ENCODE measurements around the gene POFUT1.

POFUT1 gene

DNA sequence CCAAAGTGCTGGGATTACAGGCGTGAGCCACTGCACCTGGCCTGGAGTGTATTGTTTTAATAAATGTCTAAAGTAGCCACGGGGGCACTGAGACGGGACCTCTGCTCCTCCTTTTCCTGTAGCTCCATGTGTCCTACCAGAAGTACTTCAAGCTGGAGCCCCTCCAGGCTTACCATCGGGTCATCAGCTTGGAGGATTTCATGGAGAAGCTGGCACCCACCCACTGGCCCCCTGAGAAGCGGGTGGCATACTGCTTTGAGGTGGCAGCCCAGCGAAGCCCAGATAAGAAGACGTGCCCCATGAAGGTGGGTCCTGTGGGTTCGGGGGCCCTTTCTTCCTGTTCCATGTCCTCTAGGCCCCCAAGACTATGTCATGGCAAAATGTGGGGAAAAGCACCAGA lies 7.5 kb downstream of the POFUT1 start:
- Histone ChIP-seq H3K27ac (no peak overlapping the region), H3K79me2 (no peaks in the 10 kb centered on the region), H3K4me2 (ENCODE audit: low read length) (no peak overlapping the region), H3K4me3 (ENCODE audit: low read depth, low read length) (no peak overlapping the region), H3K27me3 (ENCODE audit: control insufficient read depth, insufficient read depth, low read length) (no peaks in the 10 kb centered on the region), H3K36me3 (ENCODE audit: control insufficient read depth, insufficient read depth, low read length) (no peaks in the 10 kb centered on the region), H3K9me3 (ENCODE audit: control insufficient read depth, low read length) (no peaks in the 10 kb centered on the region), H2AFZ (no peak overlapping the region), H3K4me1 (peaks cover 22% of the 10 kb centered on the region), H3K9ac (no peak overlapping the region)
- TF ChIP-seq, protein P1, sequence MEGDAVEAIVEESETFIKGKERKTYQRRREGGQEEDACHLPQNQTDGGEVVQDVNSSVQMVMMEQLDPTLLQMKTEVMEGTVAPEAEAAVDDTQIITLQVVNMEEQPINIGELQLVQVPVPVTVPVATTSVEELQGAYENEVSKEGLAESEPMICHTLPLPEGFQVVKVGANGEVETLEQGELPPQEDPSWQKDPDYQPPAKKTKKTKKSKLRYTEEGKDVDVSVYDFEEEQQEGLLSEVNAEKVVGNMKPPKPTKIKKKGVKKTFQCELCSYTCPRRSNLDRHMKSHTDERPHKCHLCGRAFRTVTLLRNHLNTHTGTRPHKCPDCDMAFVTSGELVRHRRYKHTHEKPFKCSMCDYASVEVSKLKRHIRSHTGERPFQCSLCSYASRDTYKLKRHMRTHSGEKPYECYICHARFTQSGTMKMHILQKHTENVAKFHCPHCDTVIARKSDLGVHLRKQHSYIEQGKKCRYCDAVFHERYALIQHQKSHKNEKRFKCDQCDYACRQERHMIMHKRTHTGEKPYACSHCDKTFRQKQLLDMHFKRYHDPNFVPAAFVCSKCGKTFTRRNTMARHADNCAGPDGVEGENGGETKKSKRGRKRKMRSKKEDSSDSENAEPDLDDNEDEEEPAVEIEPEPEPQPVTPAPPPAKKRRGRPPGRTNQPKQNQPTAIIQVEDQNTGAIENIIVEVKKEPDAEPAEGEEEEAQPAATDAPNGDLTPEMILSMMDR (IDR thresholded peaks at IDR 0.05), result no peak

DNA sequence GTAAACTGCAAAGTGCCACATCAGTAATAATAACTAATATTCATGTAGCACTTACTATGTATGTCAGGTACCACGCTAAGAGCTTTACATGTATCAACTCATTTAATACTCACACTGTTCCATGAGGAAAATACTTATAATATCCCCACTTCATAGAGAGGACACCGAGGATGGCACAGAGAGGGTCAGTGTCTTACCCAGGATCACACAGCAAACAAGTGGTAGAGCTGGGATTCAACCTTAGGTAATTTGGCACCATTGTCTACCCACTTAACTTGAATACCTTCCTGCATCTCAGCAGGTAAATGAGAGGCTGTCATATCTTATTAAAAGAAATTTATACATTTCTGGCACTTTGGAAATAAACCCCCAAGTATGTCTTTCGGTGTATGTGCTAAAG lies 8.0 kb downstream of the POFUT1 start:
- Histone ChIP-seq H3K79me2 (no peaks in the 10 kb centered on the region), H3K9ac (no peak overlapping the region), H3K4me1 (peaks cover 22% of the 10 kb centered on the region), H3K36me3 (ENCODE audit: control insufficient read depth, insufficient read depth, low read length) (no peaks in the 10 kb centered on the region), H3K27ac (no peak overlapping the region), H3K4me2 (ENCODE audit: low read length) (no peak overlapping the region), H3K9me3 (ENCODE audit: control insufficient read depth, low read length) (no peaks in the 10 kb centered on the region), H3K4me3 (ENCODE audit: low read depth, low read length) (no peak overlapping the region), H3K27me3 (ENCODE audit: control insufficient read depth, insufficient read depth, low read length) (no peaks in the 10 kb centered on the region), H2AFZ (no peak overlapping the region)
- TF ChIP-seq, protein P1 (IDR thresholded peaks at IDR 0.05), result no peak

DNA sequence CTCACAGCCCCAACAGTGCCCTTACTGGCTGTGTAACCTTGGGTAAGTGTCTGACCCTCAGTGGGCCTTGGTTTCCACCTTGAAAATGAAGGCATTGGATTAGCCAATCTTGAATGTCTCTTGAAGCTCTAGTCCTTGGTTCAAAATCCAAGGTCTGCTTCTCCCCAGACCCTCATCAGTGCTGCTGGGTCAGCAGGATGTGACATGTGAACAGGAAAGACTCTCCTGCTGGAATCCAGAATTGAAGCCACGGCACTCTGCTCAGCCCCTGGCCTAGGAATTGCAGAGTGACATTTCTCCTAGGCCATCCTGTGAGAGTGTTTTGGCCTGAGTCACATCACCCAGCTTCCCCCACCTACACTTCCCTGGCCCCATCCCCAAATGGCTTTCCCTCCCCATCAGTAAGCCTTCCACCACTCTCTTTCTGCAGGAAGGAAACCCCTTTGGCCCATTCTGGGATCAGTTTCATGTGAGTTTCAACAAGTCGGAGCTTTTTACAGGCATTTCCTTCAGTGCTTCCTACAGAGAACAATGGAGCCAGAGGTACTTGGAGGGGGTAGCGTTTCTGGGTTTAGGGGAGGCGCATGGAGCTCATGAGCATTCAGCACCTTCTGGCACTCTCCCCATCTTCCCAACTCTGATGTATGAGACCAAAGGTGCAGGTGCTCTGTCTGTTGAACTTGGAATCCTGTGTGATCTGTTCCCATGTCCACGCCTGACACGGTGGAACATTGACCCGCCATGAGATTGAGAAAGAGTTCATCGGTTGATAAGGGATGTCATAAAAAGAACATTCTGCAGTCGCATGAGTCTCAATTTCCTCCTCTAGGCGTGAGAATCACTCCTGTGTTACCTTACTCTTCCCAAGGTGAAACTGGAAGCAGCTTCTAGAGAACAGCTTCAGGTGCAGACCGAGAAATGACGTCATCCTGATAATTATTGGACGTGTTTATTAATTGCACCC lies 8.8 kb downstream of the POFUT1 start:
- H3K4me3 ChIP-seq (ENCODE audit: low read depth, low read length), result no peak overlapping the region
- TF ChIP-seq, protein P1 (IDR thresholded peaks at IDR 0.05), result no peak
- H3K27ac ChIP-seq, result peak overlapping the region; percentile 59
- no peaks in the 10 kb centered on the region for H3K9me3 ChIP-seq (ENCODE audit: control insufficient read depth, low read length)
- peaks cover 22% of the 10 kb centered on the region for H3K4me1 ChIP-seq
- no peak overlapping the region for H3K9ac ChIP-seq
- H3K36me3 ChIP-seq (ENCODE audit: control insufficient read depth, insufficient read depth, low read length), result no peaks in the 10 kb centered on the region
- no peak overlapping the region for H2AFZ ChIP-seq
- no peaks in the 10 kb centered on the region for H3K27me3 ChIP-seq (ENCODE audit: control insufficient read depth, insufficient read depth, low read length)
- H3K4me2 ChIP-seq (ENCODE audit: low read length), result peak overlapping the region; percentile 46
- no peaks in the 10 kb centered on the region for H3K79me2 ChIP-seq

DNA sequence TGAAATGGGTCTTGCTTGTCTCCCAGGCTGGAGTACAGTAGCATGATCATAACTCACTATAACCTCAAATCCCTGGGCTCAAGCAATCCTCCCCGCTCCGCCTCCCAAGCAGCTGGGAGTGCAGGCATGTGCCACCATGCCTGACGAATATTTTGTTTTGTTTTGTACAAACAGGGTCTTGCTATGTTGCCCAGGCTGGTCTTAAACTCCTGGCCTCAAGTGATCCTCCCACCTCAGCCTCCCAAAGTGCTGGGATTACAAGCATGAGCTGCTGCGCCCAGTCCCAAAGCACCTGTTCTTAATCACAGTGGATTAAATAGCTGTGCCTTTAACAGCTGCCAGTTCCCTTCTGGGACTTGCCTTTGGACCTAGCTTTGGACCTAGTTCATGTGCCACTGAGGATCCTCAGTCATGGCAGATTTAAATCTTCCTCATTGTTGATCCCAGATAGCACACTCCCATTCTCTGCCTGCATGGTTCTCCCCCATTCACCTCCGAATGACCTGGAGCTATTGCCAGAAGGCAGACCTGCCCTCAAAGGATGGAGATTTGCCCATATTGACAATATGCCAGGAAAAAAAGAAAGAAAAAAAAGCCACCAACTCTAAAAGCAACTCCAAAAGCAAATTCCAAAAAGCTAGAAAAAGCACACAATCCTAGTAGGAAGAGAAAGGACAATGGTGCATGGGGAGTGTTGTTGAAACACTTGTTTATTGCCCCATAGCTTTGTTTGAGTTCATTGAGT lies 10.6 kb downstream of the POFUT1 start:
- Histone ChIP-seq H3K4me1 (peaks cover 22% of the 10 kb centered on the region), H3K4me3 (ENCODE audit: low read depth, low read length) (no peak overlapping the region), H3K4me2 (ENCODE audit: low read length) (no peak overlapping the region), H3K9me3 (ENCODE audit: control insufficient read depth, low read length) (no peaks in the 10 kb centered on the region), H3K36me3 (ENCODE audit: control insufficient read depth, insufficient read depth, low read length) (no peaks in the 10 kb centered on the region), H3K27me3 (ENCODE audit: control insufficient read depth, insufficient read depth, low read length) (no peaks in the 10 kb centered on the region), H3K9ac (no peak overlapping the region), H2AFZ (no peak overlapping the region), H3K79me2 (no peaks in the 10 kb centered on the region), H3K27ac (peak overlapping the region; percentile 59)
- TF ChIP-seq, protein P1 (IDR thresholded peaks at IDR 0.05), result no peak
